NCI-H345 treated with DMSO at 0.1 percent for 48 hours (cell line): ENCODE measurements around the gene CLEC2D.
"Not testable (repeated sequence)": the region's sequence is repeated elsewhere in the genome, so short reads cannot be mapped to it uniquely, and the experiment has no call there.

Experiments used
- DNase-seq: peaks from one replicate; lab custom pipeline; 2025; ENCODE audit not compliant: unreplicated experiment; lab: John Stamatoyannopoulos, UW

The CLEC2D gene

DNA sequence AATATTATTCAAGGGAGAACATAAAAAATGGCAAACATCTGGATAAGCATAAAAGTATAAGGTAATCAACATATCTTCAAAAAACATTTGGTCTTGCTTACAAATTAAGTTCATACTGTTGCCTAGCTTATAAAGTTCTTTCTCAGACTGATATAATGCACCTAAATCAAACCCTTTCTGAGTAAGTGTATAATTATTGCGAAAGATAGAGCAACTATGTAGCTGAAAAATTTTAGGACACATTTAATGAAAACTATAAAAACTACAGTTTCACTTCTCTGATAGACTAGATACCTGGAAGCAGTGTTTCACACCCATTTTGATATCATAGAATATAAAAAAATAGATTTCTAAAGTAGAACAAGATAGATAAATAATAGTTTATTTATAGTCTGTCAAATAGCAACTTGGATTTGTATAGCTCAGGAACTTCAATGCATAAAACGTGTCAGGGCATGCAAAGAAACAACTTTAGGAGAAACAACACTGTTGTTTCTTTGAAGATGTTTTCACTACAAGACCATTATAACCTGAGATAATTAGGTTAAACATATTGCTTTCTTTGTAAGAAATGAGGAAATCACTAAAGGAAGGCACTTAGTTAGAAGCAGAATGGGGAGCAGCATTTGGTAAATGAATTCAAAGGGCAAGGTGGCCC is 55.8 kb downstream of the CLEC2D start:
- no peak for DNase-seq

DNA sequence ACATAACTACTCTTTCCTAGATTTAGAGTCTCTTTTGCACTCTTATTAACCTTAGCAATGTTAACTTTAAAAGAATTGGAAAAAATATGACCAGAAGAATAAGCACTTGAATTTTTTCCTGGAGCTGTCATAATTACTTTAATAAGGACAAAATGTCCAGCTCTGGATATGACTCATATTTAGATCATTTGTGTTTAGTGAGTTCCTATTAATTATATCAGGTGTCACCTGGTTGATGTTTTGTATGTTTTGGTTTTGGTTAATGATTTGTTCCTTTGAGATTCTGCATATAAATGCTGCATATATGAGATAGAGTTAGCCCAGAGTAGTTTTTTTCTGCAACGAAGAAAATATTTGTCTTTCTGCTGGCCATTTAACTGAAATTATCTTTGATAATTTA is 58.3 kb downstream of the CLEC2D start:
- DNase-seq = no peak

DNA sequence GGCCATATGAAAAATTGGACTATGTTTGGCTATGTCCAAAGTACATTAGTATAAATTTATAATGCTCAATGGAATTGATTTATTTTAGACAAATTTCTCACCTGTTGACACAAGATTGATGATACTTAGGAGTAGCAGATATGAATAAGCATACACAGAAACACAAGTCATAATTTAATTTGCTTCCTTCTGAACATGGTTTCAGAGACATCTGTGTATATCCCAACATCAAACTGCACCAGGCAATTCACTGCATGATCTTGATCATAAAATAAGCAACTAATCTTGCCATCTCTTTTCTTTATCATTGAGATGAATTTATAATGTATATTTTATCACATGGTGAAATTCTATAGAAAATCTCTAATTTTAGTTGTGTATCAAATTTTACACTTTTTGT is 59.6 kb downstream of the CLEC2D start:
- no peak for DNase-seq

DNA sequence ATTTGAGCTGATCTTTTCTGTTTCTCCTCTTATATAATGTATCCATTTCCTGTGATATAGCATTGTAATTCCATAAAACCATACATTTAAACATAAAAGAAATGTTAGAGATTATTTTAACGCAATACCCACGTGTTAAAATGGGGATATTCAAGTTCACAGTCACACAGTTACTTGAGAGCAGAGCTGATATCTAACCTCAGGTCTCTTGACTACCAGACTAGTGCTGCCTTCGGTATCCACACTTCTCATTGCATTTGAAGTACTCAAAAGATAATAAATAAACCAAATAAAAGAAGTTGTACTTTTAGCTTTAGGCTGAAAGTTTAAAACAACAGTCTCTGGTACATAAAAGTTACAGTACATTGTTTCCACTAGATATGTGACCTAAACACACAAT is 60.5 kb downstream of the CLEC2D start:
- no peak for DNase-seq

DNA sequence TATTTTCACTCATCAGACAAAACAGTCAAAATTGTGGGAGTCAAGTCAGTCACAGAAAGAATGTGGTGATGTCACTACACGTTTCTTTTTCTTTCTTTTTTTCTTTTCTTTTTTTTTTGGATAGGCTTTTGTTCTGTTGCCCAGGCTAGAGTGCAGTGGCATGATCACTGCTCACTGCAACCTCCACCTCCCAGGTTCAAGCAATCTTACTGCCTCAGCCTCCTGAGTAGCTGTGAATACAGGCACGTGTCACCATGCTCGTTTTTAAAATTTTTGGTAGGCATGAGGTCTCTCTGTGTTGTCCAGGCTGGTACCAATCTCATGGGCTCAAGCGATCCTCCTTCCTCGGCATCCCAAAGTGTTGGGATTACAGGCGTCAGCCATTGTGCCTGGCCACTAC is 61.1 kb downstream of the CLEC2D start:
- DNase-seq = no peak

DNA sequence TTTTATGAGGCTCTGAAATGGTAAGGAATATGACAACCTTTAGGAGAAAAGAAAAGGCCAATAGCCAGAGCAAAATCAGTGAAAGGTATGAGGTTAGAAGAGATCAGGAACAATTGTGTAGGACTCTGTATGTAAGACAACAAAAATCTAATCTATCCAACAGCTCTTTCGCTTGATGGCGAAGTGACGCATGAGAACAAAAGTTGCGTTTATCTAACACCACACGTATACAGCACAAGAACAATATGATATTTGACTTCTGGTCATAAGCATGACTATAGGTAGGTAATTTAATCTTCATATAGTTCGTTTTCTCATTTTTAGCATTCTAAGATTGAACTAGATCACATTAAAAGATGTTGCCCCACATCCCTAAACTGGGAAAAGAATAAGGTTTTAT is 61.9 kb downstream of the CLEC2D start:
- DNase-seq = no peak

DNA sequence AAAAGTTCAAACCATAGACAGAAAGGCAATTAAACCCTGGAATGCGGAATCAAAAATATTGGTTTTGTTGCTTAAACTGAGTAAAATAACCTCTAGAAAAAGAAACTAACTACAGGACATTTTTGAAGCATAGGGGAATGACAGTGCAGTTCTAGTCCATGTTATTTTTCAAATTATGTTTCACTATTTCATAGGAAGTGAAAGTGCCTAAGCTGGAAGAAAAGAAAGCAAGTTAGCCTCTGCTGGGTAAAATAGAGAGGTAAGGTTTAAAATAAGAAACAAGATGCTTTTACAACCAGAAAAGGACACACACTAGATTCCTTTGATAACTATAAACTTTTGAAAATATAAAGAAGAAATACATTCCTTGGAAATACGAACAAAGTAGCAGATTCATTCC is 62.3 kb downstream of the CLEC2D start:
- DNase-seq = no peak

DNA sequence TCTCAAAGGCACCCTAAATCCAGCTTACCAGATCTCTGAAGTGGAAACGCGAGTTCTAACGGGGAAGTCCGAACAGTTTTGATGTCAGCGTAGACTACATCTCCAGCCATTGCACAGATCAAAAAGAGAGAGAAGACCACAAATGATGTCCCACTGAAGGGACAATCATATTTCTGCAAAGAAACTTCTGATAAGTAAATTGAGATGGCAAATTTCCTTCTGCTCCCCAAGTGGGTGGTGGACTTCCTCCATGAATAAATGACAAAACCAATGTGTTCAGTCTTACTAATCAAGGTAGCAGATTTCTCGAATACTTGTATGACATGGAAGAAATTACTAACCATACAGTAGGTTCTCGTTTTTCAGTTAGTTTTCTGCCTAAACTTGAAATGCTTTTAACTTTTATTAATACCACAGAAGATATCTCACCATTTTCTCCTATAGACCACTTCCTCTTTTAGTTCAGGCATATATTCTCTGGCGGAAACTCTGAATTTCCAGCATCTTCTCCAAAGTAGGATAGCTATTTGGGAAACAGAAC is 63.5 kb downstream of the CLEC2D start, which contains the start of gene CLECL1:
TSS of gene CLECL1 (minus strand) at position 177 of the 541 bp plus-strand sequence.
- DNase-seq = no peak

DNA sequence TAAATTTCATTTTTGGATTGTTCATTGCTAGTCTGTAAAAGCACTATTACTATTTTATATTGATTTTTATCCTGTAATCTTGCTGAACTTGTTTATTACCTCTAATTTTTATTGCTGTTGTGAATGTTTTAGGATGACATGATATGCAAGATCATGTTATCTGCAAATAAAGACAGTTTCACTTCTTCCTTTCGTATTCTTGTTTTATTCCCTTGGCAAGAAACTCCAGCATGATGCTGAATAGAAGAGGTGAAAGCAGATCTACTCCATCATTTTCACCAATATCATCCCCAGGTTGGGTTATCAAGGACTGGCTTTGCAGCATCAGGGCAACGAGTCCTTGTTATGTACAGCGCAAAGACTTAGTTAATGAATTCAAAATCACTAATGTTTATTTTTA is 66.1 kb downstream of the CLEC2D start:
- DNase-seq = no peak

DNA sequence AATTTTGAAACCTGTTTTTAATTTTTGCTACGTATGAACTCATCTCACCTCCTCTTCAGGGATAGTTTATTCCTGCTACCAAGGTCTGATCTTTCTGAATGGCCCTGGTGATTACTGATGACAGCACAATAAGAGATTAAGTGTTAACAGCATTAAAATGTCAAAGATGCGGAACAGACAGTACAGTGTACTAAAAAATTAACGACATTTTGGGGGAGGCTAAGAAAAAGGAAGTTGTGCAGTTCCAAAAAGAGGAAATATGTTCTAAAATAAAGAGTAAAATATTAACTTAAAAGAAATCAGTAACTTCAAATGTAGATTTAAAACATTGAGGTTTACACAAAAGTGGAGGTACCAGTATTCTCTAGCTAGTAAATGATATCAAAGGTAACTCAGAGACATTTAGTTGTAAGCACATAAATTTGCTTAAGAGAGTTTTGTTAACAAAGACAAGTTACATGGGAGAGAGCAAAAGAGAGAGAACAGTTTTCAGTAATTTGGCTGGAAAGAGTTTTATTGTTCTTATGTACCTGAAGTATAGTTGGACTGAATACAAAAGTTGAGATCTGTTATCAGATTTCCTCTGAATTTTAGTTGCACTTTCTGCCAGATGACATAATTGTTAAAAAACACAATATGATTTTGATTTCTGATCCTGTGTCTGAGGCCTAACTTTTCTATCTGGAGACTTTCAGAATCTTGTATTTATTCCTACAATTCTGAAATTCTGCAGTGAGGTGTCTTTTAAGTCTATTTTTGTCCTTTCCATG is 67.6 kb downstream of the CLEC2D start:
- DNase-seq = no peak

DNA sequence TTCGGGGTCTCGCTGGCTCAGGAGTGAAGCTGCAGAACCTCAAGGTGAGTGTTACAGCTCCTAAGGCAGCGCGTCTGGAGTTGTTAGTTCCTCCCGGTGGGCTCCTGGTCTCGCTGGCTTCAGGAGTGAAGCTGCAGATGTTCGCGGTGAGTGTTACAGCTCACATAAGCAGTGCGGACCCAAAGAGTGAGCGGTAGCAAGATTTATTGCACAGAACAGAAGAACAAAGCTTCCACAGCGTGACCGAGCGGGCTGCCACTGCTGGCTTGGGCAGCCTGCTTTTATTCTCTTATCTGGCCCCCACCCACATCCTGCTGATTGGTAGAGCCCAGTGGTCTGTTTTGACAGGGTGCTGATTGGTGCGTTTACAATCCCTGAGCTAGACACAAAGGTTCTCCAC is 69.4 kb downstream of the CLEC2D start:
- not testable (repeated sequence) for DNase-seq

DNA sequence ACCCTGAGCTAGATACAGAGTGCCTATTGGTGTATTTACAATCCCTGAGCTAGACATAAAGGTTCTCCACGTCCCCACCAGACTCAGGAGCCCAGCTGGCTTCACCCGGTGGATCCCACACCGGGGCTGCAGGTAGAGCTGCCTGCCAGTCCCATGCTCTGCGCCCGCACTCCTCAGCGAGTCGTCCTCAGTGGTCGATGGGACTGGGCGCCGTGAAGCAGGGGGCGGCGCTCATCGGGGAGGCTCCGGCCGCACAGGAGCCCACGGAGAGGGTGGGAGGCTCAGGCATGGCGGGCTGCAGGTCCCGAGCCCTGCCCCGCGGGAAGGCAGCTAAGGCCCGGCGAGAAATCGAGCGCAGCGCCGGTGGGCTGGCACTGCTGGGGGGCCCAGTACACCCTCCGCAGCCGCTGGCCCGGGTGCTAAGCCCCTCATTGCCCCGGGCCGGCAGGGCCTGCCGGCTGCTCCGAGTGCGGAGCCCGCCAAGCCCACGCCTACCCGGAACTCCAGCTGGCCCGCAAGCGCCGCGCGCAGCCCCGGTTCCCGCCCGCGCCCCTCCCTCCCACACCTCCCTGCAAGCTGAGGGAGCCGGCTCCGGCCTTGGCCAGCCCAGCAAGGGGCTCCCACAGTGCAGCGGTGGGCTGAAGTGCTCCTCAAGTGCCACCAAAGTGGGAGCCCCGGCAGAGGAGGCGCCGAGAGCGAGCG is 70.0 kb downstream of the CLEC2D start:
- not testable (repeated sequence) for DNase-seq

DNA sequence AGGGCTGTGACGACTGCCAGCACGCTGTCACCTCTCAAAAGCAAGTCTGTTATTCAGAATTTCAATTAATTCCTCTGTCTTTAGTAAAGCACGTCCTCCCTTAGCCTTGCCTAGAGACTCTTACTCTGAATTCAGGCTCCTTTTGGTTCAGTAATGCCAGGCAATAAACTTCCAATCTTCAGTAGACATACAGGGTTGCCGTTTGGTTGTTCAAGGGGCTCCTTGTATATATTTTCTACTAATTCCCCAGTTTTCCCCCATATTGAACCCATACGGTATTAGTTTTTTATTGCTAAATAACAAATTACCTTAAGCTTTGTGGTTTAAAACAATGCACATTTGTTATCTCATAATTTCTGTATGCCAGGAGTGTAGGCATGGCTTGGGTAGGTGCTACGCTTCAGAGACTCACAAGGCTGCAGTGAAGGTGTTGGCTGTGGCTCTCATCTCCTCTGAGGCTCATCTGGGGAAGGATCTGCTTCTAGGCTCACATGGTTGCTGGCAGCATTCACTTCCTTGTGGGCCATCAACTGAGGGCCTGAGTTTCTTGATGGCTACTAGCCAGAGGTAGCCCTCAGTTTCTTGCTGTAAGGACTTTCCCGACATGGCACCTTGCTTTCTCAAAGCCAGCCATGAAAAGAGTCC is 70.7 kb downstream of the CLEC2D start:
- no peak for DNase-seq

DNA sequence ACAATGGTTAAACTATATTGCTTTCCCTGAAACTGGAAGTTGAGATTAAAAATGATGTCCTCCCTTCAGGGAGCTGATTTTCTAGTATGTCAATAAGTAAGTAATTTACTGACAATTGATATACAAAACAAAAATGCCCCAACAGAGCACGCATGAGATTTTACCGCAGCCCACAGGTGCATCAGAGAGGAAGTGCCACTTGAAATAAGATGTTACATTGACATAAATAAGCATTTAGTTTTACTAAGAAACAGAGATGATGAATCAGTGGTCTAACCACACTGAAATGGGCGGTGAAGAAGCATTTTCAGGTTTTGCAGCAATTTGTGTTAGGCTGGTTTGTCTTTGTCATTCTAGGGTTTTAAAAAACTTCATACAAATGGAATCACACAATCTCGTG is 72.2 kb downstream of the CLEC2D start:
- DNase-seq = no peak

DNA sequence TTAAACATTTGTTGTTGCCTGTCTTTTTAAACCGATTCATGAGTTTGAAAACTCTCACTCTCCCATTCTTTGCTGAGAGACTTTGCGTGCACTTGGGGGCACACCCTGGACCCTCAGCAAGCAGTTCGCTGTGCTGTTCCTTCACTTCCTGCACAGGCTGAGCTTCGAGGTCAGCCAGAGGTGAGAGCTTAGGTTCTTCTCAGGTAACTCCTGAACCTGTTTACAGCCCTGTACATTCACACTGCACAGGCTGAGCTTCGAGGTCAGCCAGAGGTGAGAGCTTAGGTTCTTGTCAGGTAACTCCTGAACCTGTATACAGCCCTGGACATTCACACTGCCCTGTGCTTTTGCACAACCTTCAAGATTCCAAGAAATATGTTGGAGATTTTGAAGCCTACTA is 73.1 kb downstream of the CLEC2D start:
- DNase-seq = no peak

DNA sequence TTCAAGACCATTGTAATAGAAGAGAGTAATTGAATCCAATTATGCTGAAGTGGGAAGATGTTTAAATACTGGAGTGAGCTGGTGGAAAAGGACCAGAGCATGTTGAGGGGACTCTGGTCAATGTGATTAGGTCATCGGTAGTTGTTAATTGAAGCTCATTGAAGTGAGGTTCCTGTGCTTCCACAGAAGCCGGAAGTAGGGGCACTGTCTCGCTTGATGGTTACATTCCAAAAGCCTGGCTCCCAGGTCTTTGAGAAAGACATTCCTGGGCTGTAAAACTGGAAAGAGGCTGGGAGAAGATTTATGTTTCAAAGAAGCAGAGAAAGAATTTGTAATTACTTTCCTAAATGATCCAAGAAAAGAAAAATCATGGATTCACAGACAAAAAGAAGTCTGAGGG is 75.7 kb downstream of the CLEC2D start:
- DNase-seq = no peak
